Fibroblast of the aortic adventitia (primary cell): ENCODE results near the gene ANTXR2. TPM values are rescaled to one million over a fixed set of nuclear protein-coding genes. Genes with fewer than 3 reads are reported as not detected.

ENCODE experiments used
- DNase-seq: peaks from one replicate; pipeline ENCODE4 v3.0.0-alpha.2; 2010; ENCODE audit warnings: low read depth
- H3K4me3 ChIP-seq: 2 replicates; pipeline ENCODE4 v1.5.1; 2011; ENCODE audit warnings: low read depth, mild to moderate bottlenecking, control low read depth, low read length, moderate library complexity
- total RNA-seq: library from RNA; depleted of rRNA; stranded (reverse); fragments of >200 nt; gene quantifications from 2 replicates; pipeline ENCODE4 v1.2.3, GENCODE V29; 2012; ENCODE audit warnings: low replicate concordance
- TF ChIP-seq, protein P1 (sequence below): IDR thresholded peaks from 2 replicates; pipeline ENCODE4 v1.5.1; 2011; ENCODE audit warnings: mild to moderate bottlenecking, low read length, control low read depth, inconsistent platforms; ENCODE audit not compliant: insufficient read depth

ANTXR2 gene
- total RNA-seq, 1 donor: 183 TPM

- TF ChIP-seq, protein P1, sequence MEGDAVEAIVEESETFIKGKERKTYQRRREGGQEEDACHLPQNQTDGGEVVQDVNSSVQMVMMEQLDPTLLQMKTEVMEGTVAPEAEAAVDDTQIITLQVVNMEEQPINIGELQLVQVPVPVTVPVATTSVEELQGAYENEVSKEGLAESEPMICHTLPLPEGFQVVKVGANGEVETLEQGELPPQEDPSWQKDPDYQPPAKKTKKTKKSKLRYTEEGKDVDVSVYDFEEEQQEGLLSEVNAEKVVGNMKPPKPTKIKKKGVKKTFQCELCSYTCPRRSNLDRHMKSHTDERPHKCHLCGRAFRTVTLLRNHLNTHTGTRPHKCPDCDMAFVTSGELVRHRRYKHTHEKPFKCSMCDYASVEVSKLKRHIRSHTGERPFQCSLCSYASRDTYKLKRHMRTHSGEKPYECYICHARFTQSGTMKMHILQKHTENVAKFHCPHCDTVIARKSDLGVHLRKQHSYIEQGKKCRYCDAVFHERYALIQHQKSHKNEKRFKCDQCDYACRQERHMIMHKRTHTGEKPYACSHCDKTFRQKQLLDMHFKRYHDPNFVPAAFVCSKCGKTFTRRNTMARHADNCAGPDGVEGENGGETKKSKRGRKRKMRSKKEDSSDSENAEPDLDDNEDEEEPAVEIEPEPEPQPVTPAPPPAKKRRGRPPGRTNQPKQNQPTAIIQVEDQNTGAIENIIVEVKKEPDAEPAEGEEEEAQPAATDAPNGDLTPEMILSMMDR: no peak
- DNase-seq: no peak
- H3K4me3 ChIP-seq: no peak overlapping the region
These were observed 26.6 kb upstream of the ANTXR2 start for GRCh38 chr4:80099671-80100070.

GRCh38 chr4:80098635-80099034, 25.6 kb upstream of the ANTXR2 start:
- TF ChIP-seq, protein P1: no peak
- DNase-seq: no peak
- no peak overlapping the region for H3K4me3 ChIP-seq

DNA sequence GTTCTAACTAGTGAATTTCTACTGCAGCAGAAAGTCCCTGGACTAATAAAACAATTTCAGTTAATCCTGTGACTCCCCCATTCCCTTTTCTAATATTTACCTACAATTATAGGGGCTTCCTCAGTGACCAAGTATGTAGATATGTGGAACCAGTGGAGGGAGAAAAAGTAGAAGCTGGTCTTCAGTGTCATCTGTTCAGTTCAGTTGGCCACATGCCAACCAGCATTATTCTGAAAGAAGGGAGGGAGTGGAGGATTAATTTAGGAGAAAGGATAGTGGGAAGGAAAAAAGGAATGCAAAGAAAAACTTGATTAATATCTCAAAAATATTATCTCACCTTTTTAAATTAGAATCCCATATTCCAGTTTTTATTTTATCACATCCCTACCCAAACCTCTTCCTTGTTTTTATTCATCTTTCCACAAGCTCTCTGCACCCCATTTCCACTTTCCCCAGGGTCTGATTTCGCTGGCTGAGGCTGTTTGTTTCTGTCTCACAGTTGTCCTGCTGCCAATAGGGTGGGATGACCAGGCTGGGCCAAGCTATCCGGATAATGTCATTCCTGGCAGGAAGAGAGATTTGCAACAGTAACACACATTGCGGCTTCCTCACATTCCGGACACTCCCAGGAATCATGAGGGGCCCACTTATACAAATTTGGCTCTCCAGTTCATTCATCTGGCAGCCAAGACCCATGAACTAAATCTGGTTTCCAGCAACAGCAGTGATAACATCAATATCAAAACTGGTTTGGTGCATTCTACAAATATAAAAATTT, 24.6 kb upstream of the ANTXR2 start:
- TF ChIP-seq, protein P1: no peak
- no peak overlapping the region for H3K4me3 ChIP-seq
- DNase-seq: peak; percentile 99

DNA sequence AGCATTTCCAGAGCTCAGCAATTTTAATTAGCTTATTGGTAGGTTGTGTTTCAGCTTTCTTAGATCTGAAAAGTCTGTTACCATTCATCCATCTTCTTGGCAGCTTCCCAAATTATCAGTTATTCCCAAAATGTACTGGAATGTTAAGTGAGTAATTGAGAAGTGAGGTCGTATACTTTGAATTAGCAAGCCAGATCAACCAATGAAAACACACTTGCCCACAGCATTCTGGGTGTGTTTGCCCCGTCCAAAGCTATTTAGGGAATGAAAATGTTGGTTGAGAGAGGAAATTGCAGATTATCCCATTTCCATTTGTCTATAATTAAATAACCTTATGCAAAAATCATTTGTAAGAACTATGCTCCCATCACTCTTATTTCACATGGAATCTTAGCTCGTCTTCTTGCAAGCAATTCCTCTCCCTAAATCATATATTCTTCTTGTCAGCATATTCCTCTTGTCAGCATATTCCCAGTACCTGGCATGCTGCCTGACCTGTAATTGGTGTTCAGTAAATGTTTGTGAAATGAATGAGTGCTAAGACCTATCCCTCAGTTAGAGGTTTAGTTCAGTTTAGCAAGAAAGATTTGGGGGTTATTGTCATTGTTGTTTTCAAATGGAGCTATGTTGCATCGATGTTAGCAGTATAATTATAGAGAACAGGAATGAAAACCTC, 23.3 kb upstream of the ANTXR2 start:
- H3K4me3 ChIP-seq: no peak overlapping the region
- DNase-seq: no peak
- TF ChIP-seq, protein P1: no peak

DNA sequence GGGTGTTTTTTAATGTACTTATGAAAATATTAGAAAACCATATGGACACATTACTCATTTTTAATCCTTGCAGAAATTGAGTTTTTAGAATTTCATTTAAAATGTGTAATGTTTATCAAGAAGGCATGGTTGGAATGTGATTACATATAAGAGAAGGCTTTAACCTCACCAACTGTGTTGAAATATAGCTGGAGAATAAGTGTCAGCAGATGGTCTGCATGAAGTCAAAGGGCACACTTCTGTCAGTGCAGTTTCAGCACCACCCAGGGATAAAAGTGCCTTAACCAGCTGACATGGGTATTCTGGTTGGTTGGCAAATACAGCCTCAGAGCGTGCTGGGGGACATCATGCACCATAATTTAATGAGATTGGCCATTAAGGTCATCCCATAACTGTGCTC, 21.2 kb upstream of the ANTXR2 start:
- TF ChIP-seq, protein P1: no peak

DNA sequence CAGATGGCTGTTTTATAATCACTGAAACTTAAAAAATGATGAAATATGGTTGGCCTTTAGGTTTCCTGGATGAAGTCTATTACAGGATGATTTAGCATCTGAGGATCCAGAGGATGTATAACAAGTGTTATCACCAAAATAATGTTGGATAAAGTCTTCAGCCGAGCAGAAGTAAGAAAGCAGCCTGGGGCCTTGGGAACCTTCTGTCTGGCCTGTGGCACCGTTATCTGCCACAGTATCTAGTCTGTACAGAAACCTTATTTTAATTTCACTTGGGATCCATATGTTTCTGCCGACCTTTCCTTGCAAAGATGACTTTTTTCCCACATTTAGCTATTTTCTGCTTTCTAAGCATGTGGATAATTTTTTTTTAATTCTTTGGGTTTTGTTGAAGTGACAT, 20.5 kb upstream of the ANTXR2 start:
- TF ChIP-seq, protein P1: no peak
- no peak for DNase-seq
- H3K4me3 ChIP-seq: no peak overlapping the region

More for the DNA sequence above, 21.2 kb upstream of the ANTXR2 start:
- H3K4me3 ChIP-seq: no peak overlapping the region
- peak; percentile 48 for DNase-seq
